Esophagus muscularis mucosa (tissue), 4 donors: ENCODE results near the gene SLC25A48. TPM values are rescaled to one million over a fixed set of nuclear protein-coding genes. Genes with fewer than 3 reads are reported as not detected.

Source experiments
- DNase-seq: peaks from one replicate; pipeline ENCODE4 v3.0.0-alpha.2; 2017; ENCODE audit errors: extremely low spot score
- H3K27ac ChIP-seq, 4 donors: fragments of 200-600 bp; sonication (generic); replicated peaks in 1 of 4; 1 replicate in 3 of 4; 2 replicates in 1 of 4; pipeline ENCODE4 v1.5.1; 2016 to 2019; ENCODE audit warnings: mild to moderate bottlenecking in 1 of 4
- H3K27me3 ChIP-seq, 4 donors: fragments of 200-600 bp; sonication (generic); one replicate each; pipeline versions ENCODE4 v1.5.1 to v1.6.0; 2016 to 2019
- H3K36me3 ChIP-seq, 4 donors: fragments of 200-600 bp; sonication (generic); one replicate each; pipeline ENCODE4 v1.5.1; 2016 to 2019
- H3K4me1 ChIP-seq, 4 donors: fragments of 200-600 bp; sonication (generic); one replicate each; pipeline ENCODE4 v1.5.1; 2016 to 2019
- H3K4me3 ChIP-seq, 4 donors: fragments of 200-600 bp; sonication (generic); 1 replicate in 2 of 4; 2 replicates in 2 of 4; pipeline ENCODE4 v1.5.1; 2016 to 2019; ENCODE audit warnings: mild to moderate bottlenecking in 4 of 4, moderate library complexity in 1 of 4
- H3K9me3 ChIP-seq, 4 donors: fragments of 200-600 bp; sonication (generic); 1 replicate in 3 of 4; 2 replicates in 1 of 4; pipeline ENCODE4 v1.5.1; 2016 to 2019
- CTCF ChIP-seq, 3 experiments: fragments of 200-600 bp in 2 of 3; fragments of 450-650 bp in 1 of 3; sonication (generic) in 2 of 3; IDR thresholded peaks; one replicate each; pipeline ENCODE4 v1.5.1; 2017 to 2019; ENCODE audit warnings: antibody characterized with exemption in 3 of 3, mild to moderate bottlenecking in 2 of 3, moderate library complexity in 1 of 3
- EP300 ChIP-seq: sonication (generic); formaldehyde crosslinking; IDR thresholded peaks from one replicate; pipeline ENCODE4 v1.6.1; 2017; ENCODE audit warnings: antibody characterized with exemption
- POLR2A ChIP-seq: fragments of 450-650 bp; IDR thresholded peaks from one replicate; pipeline ENCODE4 v1.6.1; 2017; ENCODE audit warnings: antibody characterized with exemption, moderate library complexity, mild to moderate bottlenecking, low read depth
- POLR2AphosphoS5 ChIP-seq, 2 donors: sonication (generic); formaldehyde crosslinking; IDR thresholded peaks; one replicate each; pipeline ENCODE4 v1.6.1; 2017; ENCODE audit warnings: antibody characterized with exemption in 2 of 2
- WGBS: methylation state at CpG from one replicate; pipeline ENCODE4 v1.1.5; 2018; 5-methylcytosine and 5-hydroxymethylcytosine counted together
- intact Hi-C: fragments of 100-400 bp; cut with DNase I; formaldehyde crosslinking; loops from one replicate; pipeline ENCODE4 v1.15.1; 2023
- total RNA-seq, 4 donors: library from RNA; depleted of rRNA; stranded (reverse); fragments of >200 nt; gene quantifications; one replicate each; pipeline versions ENCODE4 v1.1.0 to v1.2.1, GENCODE V29; 2016

The SLC25A48 gene
- total RNA-seq, 4 donors from 2014 or later = 0.40 to 0.42 TPM; not detected in 2

- intact Hi-C loops = no loop called here
These were observed 81.1 kb downstream of the SLC25A48 start for GRCh38 chr5:135915466-135916001.

GRCh38 chr5:135916638-135917263, 82.3 kb downstream of the SLC25A48 start:
- no peak for TF ChIP-seq EP300
- TF ChIP-seq POLR2AphosphoS5 (IDR thresholded peaks at IDR 0.05) = no peak
- no peak for TF ChIP-seq POLR2A
- no peak for TF ChIP-seq CTCF (IDR thresholded peaks at IDR 0.05)
- H3K4me3 ChIP-seq = no peak overlapping the region
- intact Hi-C loops = no loop called here
- no peaks in the 10 kb centered on the region for H3K9me3 ChIP-seq
- H3K27ac ChIP-seq = no peak overlapping the region
- DNase-seq = no peak
- no peaks in the 10 kb centered on the region for H3K36me3 ChIP-seq
- 75% methylated on average over 8 of the region's 8 CpGs for WGBS
- peaks cover 0 to 14% (median 0%) of the 10 kb centered on the region in 4 donors for H3K27me3 ChIP-seq
- H3K4me1 ChIP-seq = no peaks in the 10 kb centered on the region

More at GRCh38 chr5:135915466-135916001, 81.1 kb downstream of the SLC25A48 start:
- Histone ChIP-seq H3K36me3 (no peaks in the 10 kb centered on the region), H3K9me3 (no peaks in the 10 kb centered on the region), H3K4me1 (no peaks in the 10 kb centered on the region), H3K27me3 (peaks cover 0 to 26% (median 0%) of the 10 kb centered on the region in 4 donors), H3K4me3 (no peak overlapping the region), H3K27ac (no peak overlapping the region)
- no peak for TF ChIP-seq POLR2A
- no peak for TF ChIP-seq EP300
- TF ChIP-seq POLR2AphosphoS5 (IDR thresholded peaks at IDR 0.05) = no peak
- TF ChIP-seq CTCF (IDR thresholded peaks at IDR 0.05) = no peak
- WGBS = 97% methylated on average over 5 of the region's 5 CpGs
- no peak for DNase-seq

GRCh38 chr5:135920199-135920598, 85.7 kb downstream of the SLC25A48 start:
- no peak overlapping the region for H3K4me3 ChIP-seq
- WGBS = 70% methylated on average over 3 of the region's 3 CpGs
- no peaks in the 10 kb centered on the region for H3K4me1 ChIP-seq
- TF ChIP-seq POLR2AphosphoS5 (IDR thresholded peaks at IDR 0.05) (no peak), EP300 (no peak), CTCF (IDR thresholded peaks at IDR 0.05) (no peak), POLR2A (no peak)
- peaks cover 0 to 4% (median 0%) of the 10 kb centered on the region in 4 donors for H3K27me3 ChIP-seq
- H3K27ac ChIP-seq = no peak overlapping the region
- no peaks in the 10 kb centered on the region for H3K36me3 ChIP-seq
- no peaks in the 10 kb centered on the region for H3K9me3 ChIP-seq
- intact Hi-C loops = no loop called here
- DNase-seq = no peak

- H3K4me1 ChIP-seq = no peaks in the 10 kb centered on the region
- WGBS = 14% methylated on average over 1 of the region's 1 CpG
These were observed 86.9 kb downstream of the SLC25A48 start for GRCh38 chr5:135921388-135921787.

More at GRCh38 chr5:135921388-135921787, 86.9 kb downstream of the SLC25A48 start:
- no peaks in the 10 kb centered on the region for H3K36me3 ChIP-seq
- H3K9me3 ChIP-seq = no peaks in the 10 kb centered on the region
- intact Hi-C loops = no loop called here
- no peak overlapping the region for H3K27ac ChIP-seq
- H3K27me3 ChIP-seq = peaks cover 0 to 4% (median 0%) of the 10 kb centered on the region in 4 donors
- TF ChIP-seq CTCF (IDR thresholded peaks at IDR 0.05) (no peak), POLR2A (no peak), POLR2AphosphoS5 (IDR thresholded peaks at IDR 0.05) (no peak), EP300 (no peak)
- DNase-seq = no peak
- H3K4me3 ChIP-seq = no peak overlapping the region
